Erythroblast (primary cell): Measurements from ENCODE around the gene SUN1.

ENCODE experiments used
- GATA1 ChIP-seq: IDR thresholded peaks from 2 replicates; pipeline ENCODE4 v1.6.1; 2011; ENCODE audit warnings: low read depth, mild to moderate bottlenecking, control low read depth, low read length, moderate library complexity
- POLR2A ChIP-seq: IDR thresholded peaks from 2 replicates; pipeline ENCODE4 v1.6.1; 2011; ENCODE audit warnings: mild to moderate bottlenecking, low read length

DNA sequence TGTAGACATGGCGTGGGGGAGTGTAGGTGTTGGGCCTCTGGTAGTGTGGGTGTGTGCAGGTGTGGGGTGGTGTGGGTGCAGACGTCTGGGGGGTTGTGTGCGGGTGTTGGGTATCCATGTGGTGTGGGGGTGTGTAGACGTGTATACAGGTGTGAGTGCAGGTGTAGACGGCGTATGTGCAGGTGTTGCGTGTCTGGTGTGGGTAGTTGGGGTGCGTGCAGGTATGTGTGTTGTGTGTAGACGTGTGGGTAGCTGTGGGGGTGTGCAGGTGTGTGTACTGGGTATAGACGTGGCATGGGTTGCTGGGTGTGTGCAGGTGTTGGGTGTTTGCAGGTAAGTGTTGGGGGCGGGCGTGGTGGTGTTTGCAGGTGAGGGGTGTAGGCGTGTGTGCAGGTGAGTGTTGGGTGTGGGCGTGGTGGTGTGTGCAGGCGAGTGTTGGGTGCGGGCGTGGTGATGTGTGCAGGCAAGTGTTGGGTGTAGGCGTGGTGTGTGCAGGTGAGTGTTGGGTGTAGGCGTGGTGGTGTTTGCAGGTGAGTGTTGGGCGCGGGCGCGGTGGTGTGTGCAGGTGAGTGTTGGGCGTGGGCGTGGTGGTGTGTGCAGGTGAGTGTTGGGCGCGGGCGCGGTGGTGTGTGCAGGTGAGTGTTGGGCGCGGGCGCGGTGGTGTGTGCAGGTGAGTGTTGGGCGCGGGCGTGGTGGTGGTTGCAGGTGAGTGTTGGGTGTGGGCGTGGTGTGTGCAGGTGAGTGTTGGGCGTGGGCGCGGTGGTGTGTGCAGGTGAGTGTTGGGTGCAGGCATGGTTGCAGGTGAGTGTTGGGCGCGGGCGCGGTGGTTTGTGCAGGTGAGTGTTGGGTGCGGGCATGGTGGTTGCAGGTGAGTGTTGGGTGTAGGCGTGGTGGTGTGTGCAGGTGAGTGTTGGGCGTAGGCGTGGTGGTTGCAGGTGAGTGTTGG lies 60.6 kb downstream of the SUN1 start:
- no peak for TF ChIP-seq POLR2A
- no peak for TF ChIP-seq GATA1
